HG02981 (cell line): ENCODE data around the gene TRIO.

ENCODE experiments used
- ATAC-seq: cut with Tn5 transposase; IDR thresholded peaks from one replicate; pipeline ENCODE4 v1.9.1; 2021; ENCODE audit warnings: mild to moderate bottlenecking, moderate library complexity; ENCODE audit not compliant: unreplicated experiment

Gene TRIO

DNA sequence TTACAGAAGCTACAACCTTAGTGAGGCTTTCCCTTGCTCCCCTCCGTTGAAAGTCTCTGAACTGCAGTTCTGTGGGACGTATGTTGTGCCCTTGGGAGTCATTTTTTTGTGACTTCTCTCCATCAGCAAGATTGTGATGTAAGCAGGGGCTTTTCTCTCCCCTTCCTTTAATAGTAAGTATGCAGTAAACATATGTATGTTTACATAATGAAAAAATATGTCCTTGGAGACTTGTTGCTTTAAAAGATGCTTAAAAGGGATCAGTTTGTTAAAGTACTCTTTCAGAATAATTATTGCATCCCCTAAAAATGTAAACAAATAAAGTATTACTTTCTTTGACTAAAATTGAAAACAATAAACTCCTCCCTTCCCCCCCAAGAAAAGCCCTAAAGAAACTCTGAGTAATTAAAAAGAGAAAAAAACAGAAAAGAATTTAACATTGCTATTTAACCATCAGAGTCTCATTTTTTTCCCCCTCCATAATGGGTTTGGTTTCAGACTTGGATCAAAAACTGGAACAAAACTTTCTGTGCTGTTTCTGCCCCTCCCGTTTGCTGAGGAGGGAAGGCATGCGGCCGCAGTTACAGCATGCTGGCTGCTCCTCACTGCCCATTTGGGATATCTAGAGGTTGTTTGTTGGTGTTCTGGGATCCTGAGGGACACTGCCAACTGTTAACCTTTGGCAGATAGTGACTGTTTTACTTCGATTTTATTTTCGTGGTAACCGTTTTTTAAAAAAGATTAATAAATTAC is 40.2 kb downstream of the TRIO start:
- no peak for ATAC-seq

- no peak for ATAC-seq
Observed at GRCh38 chr5:14184082-14184481, 40.9 kb downstream of the TRIO start.

GRCh38 chr5:14184725-14185124 is 41.6 kb downstream of the TRIO start:
- ATAC-seq = no peak

GRCh38 chr5:14185326-14186058 is 42.4 kb downstream of the TRIO start:
- ATAC-seq = no peak

DNA sequence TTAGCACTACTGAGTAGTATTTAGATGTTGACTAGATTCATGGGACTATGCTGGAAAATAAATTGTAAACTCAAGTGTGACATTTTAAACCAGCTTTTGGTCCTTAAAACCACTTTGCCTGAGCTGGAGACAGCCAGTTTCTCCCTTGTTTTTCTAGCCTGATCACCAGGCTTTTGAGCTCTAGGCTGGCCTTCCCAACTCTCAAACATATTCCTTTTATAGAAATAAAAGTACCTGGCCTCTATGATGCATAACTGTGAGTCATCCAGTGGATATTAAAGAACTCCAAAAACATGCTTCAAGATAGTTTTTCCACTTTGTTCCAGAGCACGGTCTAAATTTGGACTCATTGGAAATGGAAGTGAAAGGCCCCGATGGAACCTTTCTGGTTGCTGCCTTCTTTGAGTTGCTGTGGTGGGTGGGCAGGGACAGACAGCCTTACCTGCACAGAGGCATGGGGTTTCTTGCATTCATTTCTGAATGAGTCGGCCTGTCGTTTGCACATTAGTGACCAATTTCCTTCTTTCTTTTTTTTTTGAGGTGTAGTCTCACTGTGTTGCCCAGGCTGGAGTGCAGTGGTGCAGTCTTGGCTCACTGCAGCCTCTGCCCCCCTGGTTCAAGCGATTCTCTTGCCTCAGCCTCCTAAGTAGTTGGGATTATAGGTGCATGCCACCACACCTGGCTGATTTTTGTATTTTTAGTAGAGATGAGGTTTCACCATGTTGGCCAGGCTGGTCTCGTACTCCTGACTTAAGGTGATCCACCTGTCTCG is 43.1 kb downstream of the TRIO start:
- no peak for ATAC-seq

DNA sequence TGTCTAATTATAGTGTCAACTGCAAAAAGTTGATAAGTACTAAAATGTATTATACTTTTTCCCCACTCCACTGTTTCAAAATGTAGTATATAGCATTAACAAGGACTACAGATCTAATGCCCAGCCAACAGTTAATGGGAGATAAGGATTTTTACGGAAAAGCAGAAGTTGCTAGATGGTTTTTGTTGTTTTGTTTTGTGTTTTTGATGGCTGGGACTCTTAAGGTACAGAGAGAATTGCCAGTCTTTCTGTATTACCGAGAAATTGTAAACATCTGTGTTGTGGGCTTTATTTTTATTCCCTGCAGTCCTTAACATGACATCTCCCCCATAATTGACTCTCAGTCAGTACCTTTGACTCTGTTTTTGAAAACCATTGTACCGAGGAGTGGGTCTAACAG is 44.0 kb downstream of the TRIO start:
- no peak for ATAC-seq

DNA sequence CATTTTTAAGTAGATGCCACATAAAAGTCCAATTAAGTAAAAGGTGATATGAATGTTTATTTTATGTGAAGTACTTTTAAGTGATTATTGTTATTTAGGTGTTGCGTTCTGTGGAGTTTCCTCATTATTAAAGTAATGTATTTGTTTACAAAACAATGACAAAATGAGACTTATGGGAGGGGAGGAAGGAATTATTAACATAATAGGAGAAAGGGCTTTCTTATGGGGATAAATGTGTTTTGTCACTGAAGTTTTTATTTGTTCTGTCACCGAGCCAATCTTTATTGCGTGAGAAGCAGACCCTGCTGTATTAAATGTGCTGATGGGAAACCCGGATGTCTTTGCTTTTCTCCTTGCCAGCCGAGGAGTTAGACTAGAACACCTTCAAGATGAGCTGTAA is 44.5 kb downstream of the TRIO start:
- ATAC-seq = no peak

- ATAC-seq = no peak
Observed at GRCh38 chr5:14188778-14189177, 45.6 kb downstream of the TRIO start.

DNA sequence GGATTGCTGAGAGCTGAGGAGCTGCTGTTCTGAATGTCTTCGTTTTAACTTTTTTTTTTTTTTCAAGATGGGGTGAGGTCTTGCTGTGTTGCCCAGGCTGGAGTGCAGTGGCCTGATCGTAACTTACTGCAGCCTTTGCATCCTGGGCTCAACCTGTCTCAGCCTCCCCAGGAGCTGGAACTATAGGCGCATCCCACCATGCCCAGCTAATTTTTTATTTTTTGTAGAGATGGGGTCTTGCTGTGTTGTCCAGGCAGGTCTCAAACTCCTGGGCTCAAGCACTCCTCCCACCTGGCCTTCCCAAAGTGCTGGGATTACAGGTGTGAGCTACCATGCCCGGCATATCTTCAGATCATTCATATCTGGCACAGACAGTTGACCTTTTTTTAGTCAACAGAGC is 46.5 kb downstream of the TRIO start:
- no peak for ATAC-seq

- ATAC-seq = no peak
Observed at GRCh38 chr5:14190194-14191164, 47.3 kb downstream of the TRIO start.

DNA sequence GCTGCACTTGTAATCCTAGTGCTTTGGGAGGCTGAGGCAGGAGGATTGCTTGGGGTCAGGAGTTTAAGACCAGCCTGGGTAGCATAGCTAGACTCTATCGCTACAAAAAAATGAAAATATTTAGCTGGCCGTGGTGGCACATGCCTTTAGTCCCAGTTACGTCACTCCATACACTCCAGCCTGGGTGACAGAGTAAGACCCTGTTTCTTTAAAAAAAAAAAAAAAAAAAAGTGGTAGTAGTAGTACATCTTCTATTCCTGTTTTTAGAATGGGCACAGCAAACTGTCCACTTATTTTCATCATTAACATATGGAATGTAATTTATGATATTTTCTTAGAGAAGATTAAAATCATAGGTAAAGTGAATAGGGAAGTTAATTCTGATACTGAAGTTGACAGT is 48.2 kb downstream of the TRIO start:
- ATAC-seq = no peak

GRCh38 chr5:14193496-14193895 is 50.4 kb downstream of the TRIO start:
- ATAC-seq = no peak

DNA sequence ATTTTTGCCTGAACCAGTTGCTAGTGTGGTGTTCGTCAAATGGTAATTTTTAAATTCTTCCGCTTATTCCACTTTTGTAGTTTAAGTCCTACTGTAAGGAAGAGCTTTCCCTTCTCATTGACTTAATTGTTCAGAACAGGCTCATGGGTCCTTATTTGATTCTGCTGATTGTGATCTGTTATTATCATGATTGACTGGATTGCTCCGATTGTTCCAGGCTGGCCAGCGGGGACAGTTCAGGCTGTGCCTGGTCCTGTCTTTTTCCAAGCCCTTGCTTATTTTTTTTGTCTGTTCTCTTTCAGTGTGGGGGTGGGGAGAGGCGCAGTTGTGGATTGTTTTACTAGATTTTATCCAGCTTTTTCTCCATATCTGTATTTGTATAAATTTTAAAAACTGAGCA is 52.4 kb downstream of the TRIO start:
- no peak for ATAC-seq

DNA sequence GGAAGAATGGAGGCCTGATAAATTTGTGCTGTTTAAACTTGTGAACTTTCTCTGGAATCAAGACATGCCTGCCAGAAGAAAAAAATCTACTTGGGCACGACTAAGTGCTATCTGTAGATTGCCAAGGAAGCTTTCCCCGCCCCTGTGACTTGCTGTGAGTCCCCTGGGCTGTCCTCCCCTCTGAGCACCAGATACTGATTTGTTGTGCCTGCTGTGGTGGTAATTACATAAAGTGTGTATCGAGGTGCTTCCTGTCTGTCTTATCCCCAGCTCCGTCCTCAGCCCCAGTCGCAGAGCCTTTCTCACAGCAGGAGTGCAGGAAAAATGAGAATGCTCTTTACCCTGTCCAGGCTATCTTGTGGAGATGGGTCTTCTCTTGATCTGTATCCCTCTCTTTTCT is 53.9 kb downstream of the TRIO start:
- no peak for ATAC-seq

DNA sequence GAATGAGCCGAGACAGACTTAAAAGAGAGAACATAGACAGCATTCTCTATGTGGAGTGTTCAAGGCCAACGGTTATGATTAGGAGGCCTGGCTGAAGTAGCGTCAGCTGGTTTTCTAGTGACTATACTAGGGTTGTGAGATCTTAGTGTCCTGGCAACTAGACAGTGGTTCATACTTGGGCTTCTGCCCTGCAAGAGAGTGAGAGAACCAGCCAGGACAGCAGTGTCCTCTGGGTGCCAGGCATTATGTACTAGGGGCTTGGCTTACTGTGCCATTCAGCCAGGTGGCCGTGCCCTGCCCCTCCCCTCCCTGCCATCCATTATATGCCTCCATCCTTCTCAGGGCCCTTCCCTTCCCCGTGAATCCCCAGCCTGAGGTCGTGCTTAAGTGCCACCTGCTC is 56.8 kb downstream of the TRIO start:
- ATAC-seq = no peak

- ATAC-seq = no peak
Observed at GRCh38 chr5:14200312-14200990, 57.3 kb downstream of the TRIO start.

DNA sequence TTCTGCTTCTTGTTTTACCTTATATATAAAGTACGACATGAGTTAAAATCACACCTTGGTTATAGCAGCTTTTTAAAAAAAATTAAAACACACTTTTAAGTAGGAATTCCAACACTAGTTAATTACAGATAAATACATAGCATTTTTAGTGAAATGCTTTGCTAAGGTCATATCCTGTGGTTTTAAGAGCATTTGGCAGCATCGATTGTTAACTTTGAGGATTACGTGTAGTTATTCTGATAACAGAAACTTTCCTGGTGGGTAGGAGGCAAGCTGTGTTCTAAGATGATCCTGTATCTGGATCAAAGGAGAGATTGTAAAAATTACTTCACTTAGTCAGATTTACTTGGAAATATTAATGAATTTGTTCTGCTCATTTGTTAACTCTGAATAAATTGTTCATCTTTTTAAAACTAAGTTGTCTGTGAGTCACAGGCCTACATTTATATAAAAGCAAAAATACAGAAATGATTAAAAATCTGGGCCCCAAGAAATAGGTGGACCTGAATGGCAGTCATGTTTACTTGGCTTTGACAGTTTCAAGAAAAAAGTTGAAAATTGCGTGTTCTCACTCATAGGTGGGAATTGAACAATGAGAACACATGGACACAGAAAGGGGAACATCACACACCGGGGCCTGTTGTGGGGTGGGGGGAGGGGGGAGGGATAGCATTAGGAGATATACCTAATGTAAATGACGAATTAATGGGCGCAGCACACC is 58.3 kb downstream of the TRIO start:
- ATAC-seq = no peak

DNA sequence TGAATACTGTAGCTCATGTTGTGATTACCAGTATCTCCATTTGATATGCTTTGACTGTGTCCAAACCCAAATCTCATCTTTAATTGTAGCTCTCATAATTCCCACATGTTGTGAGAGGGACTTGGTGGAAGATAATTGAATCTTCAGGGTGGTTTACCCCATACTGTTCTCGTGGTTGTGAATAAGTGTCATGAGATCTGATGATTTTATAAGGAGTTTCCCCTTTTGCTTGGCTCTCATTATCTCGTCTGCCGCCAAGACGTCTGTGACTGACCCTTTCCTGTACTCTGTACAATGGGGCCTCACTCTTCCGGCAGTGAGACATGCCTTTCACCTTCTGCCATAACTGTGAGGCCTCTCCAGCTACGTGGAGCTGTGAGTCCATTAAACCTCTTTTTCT is 59.3 kb downstream of the TRIO start:
- ATAC-seq = no peak

DNA sequence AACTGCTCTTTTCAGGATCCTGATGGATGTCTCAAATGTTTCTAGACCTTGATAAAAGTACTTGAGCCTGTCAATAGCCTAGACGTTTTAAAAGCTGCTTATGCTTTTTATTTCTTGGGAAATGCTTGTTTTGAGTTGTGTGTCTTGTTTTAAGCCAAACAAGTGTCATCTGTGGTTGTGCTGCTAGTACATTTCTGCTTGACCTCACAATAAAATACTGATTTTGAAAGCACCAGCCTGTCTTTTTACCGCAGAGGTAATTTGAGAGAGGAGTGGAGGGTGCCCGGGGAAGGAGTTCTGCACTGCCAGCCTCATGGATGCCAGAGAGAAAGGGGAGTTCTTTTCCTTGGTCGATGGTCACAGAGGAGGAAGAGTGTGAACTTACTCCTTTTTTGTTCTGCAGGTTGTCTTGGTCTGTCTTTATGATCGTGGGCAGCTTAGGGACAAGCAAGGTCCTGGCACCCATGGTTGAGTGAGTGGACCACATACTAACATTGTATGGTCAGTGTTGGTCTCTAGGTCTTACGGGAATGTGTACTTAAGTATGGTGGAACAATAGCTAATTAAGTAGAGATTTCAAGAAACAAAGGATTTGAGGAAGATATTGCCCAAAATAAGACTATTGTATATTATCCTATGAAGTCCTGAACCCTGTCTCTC is 61.0 kb downstream of the TRIO start:
- ATAC-seq = no peak
